Upper lobe of left lung (tissue), 4 donors: ENCODE data around the gene ITPR2.

Source experiments
- CTCF ChIP-seq, 6 experiments: fragments of 450-650 bp in 4 of 6; fragments of 200-600 bp in 2 of 6; sonication (generic) in 2 of 6; IDR thresholded peaks; one replicate each; pipeline ENCODE4 v1.5.1; 2016 to 2019; ENCODE audit warnings: antibody characterized with exemption in 6 of 6
- POLR2A ChIP-seq, 4 donors: fragments of 450-650 bp; IDR thresholded peaks; one replicate each; pipeline ENCODE4 v1.5.1; 2016 to 2017; ENCODE audit warnings: antibody characterized with exemption in 4 of 4, mild to moderate bottlenecking in 2 of 4

GRCh38 chr12:26460361-26460760, 372.6 kb downstream of the ITPR2 start:
- TF ChIP-seq CTCF (IDR thresholded peaks at IDR 0.05) (no peak), POLR2A (IDR thresholded peaks at IDR 0.05) (no peak)
